ENCODE measurements around the gene OSBPL3. TPM values are rescaled to one million over a fixed set of nuclear protein-coding genes. Genes with fewer than 3 reads are reported as not detected.

The OSBPL3 gene
- total RNA-seq, 1 donor from 2014 or later = 35.2 TPM

DNA sequence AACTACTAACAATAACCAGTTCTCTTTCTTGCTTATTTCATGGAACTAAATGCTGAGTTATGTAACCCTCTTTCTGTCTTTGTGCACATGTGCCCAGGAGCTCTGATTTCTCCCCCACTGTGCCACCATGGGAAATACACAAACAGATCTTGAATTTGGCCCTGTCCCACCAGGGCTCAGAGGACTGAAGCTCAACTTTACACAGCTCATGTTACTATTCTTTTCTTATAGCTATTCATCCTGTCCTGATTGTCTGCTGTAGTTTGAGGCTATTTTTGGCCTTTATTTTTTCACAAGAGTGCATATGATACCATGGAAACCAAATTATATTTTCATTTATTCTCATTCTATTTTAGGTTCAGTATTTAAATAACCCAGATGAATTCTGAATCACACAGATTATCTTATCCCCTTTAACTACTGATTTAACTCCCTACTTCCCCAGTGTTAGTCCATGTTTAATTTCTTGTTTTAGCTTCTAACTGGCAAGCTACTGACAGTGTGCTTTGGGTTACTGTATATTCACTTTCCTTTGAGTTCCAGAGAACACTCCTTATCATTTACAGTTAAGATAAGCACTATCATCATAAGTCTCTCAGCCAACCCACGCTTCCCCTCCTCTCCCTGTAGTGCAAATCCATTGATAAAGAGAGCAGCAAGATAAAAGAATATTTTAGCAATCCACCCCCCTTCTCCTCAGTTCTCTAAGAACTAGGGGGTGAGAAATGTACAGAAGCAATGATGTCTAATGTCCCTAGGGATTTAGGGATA is 150.9 kb downstream of the OSBPL3 start:
- TF ChIP-seq, protein P1, sequence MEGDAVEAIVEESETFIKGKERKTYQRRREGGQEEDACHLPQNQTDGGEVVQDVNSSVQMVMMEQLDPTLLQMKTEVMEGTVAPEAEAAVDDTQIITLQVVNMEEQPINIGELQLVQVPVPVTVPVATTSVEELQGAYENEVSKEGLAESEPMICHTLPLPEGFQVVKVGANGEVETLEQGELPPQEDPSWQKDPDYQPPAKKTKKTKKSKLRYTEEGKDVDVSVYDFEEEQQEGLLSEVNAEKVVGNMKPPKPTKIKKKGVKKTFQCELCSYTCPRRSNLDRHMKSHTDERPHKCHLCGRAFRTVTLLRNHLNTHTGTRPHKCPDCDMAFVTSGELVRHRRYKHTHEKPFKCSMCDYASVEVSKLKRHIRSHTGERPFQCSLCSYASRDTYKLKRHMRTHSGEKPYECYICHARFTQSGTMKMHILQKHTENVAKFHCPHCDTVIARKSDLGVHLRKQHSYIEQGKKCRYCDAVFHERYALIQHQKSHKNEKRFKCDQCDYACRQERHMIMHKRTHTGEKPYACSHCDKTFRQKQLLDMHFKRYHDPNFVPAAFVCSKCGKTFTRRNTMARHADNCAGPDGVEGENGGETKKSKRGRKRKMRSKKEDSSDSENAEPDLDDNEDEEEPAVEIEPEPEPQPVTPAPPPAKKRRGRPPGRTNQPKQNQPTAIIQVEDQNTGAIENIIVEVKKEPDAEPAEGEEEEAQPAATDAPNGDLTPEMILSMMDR (IDR thresholded peaks at IDR 0.05; ENCODE audit: insufficient read depth, low read length, poor library complexity, severe bottlenecking) = no peak
- no peak overlapping the region for H3K4me3 ChIP-seq (ENCODE audit: low read depth, low read length)
- DNase-seq (ENCODE audit: low read depth) = no peak
- peaks cover 1% of the 10 kb centered on the region for H3K36me3 ChIP-seq (ENCODE audit: control insufficient read depth, insufficient read depth, low read length)
- H3K27me3 ChIP-seq (ENCODE audit: control insufficient read depth, insufficient read depth, low read length) = no peaks in the 10 kb centered on the region

DNA sequence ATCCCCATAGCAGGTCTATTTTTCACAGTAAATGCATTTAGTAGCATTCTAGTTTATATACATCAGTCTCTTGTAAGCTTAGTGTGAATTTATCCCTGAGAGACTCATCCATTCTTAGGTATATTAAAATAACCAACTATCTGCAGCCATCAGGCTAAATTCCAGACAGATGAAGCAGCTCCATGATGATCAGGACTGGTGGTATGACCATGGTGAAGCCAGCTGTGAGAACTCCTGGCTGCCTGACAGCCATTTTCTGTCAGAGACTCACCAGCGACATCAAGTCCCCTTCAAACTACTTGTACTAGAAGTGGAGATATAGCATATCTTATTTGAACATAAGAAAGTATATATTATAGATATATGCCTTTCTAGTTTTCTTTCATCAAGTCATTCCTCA is 152.4 kb downstream of the OSBPL3 start:
- no peak overlapping the region for H3K4me3 ChIP-seq (ENCODE audit: low read depth, low read length)
- H3K27me3 ChIP-seq (ENCODE audit: control insufficient read depth, insufficient read depth, low read length) = no peaks in the 10 kb centered on the region
- H3K36me3 ChIP-seq (ENCODE audit: control insufficient read depth, insufficient read depth, low read length) = no peaks in the 10 kb centered on the region
- TF ChIP-seq, protein P1 (IDR thresholded peaks at IDR 0.05; ENCODE audit: insufficient read depth, low read length, poor library complexity, severe bottlenecking) = no peak
- DNase-seq (ENCODE audit: low read depth) = no peak

DNA sequence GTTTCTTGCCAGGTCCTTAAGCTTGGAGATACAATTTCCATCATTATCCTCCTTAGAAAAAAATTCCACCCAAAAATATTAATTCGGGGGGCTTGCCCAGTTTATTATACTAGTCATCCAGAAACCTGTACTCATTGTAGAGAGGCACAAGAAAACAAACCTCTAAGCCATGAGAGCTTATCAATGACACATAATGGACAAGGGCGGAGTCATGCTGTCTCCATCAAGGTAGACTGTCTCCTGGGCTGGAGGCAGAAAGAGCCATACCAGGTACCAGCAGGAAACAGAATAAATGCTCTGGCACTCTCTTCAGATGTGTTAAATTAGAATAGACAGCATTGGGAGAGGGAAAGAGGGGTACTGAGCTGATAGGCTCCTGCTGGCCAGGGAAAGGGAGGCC is 153.0 kb downstream of the OSBPL3 start:
- no peaks in the 10 kb centered on the region for H3K36me3 ChIP-seq (ENCODE audit: control insufficient read depth, insufficient read depth, low read length)
- TF ChIP-seq, protein P1 (IDR thresholded peaks at IDR 0.05; ENCODE audit: insufficient read depth, low read length, poor library complexity, severe bottlenecking) = no peak

DNA sequence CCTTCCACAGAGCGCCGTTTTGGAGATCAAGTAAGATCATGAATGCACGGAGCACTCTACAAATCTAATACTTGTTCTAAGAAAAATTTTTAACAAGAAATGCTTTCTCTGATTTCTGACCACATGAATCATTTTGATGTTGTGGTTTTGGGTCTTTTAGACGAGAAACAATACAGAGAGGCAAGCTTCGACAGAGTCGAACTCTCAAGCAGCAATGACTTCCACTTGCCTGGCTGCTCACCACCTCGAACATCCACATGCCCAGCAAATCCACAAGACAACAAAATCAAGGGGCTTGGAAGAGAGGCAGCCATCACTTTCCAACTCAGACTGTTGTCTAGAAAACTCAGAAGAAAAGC is 153.3 kb downstream of the OSBPL3 start:
- Histone ChIP-seq H3K4me3 (ENCODE audit: low read depth, low read length) (no peak overlapping the region), H3K27me3 (ENCODE audit: control insufficient read depth, insufficient read depth, low read length) (no peaks in the 10 kb centered on the region), H3K36me3 (ENCODE audit: control insufficient read depth, insufficient read depth, low read length) (no peaks in the 10 kb centered on the region)
- TF ChIP-seq, protein P1 (IDR thresholded peaks at IDR 0.05; ENCODE audit: insufficient read depth, low read length, poor library complexity, severe bottlenecking) = no peak
- DNase-seq (ENCODE audit: low read depth) = no peak

More for the DNA sequence above, 153.0 kb downstream of the OSBPL3 start:
- DNase-seq (ENCODE audit: low read depth) = no peak
- no peak overlapping the region for H3K4me3 ChIP-seq (ENCODE audit: low read depth, low read length)
- no peaks in the 10 kb centered on the region for H3K27me3 ChIP-seq (ENCODE audit: control insufficient read depth, insufficient read depth, low read length)

DNA sequence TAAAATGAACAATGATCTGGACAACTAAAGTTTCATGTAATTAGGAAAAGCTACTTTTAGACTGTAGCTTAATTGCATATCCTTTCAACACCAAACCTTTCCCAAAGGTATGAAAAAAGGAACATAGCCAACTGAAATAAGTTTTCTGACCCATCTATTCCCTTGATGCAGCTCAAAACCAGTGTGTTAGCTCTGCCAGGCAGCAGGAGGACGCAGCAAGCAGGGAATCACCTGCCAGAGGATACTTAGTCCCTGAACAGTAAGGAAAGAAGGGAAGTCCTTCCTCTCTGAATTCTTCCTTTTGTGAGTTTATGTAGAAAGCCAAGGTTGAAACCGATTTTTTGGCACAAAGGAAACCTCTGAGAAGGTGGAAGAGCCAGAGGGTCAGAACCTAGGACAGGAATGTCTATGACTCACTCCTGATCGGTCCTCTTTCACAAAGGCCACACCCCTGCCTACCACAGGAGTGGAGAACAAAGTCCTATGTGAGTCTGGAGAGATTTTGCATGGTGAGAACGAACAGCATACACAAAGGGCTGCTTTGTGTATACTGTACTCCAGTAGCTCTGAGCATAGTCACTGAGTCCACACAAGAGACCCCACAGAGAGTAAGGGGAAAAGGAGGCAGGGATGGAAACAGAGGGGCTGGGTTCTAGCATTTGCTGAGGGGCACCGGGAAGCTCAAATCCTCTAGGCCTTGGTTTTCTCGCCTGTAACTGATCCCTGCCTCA is 153.9 kb downstream of the OSBPL3 start:
- no peaks in the 10 kb centered on the region for H3K36me3 ChIP-seq (ENCODE audit: control insufficient read depth, insufficient read depth, low read length)
- TF ChIP-seq, protein P1 (IDR thresholded peaks at IDR 0.05; ENCODE audit: insufficient read depth, low read length, poor library complexity, severe bottlenecking) = no peak
- no peak for DNase-seq (ENCODE audit: low read depth)
- H3K27me3 ChIP-seq (ENCODE audit: control insufficient read depth, insufficient read depth, low read length) = no peaks in the 10 kb centered on the region
- no peak overlapping the region for H3K4me3 ChIP-seq (ENCODE audit: low read depth, low read length)
